Measurements from ENCODE around the gene TPM2. TPM values are rescaled to one million over a fixed set of nuclear protein-coding genes. Genes with fewer than 3 reads are reported as not detected.

The TPM2 gene
- total RNA-seq, 1 donor from 2014 or later: 174 TPM

DNA sequence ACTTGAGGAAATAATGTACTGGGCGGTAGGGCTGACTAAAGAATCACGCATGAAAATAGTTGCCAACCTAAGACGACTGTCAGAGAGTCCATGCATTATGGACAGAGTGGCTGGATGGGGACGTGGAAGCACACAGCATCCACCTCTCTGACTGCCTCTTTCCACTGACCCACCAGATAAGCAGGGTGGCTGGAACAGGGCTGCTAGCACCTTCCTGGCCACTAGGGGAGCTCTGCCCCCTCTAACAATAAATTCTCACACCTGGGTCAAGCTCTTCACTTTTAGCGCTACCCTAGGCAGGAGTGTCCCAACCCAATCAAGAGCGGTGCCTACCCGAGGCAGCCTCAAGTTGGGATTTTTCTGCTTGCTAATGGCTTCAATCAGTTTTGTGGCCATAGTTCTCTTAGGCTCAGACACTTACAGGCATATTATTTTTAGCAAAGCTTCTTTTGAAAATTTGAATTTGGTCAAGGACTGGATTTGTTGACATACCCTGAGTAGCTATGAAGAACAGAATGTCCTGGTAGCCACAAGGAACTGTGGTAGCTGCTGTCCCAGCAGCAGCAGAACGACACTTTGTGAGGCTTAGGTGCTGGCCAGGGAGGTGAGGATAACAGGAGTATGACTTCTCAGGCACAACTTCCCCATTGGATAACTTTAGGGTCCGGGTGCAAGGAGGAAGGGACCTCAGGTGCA is 6.9 kb upstream of the TPM2 start:
- Mint-ChIP-seq H3K36me3 (peaks cover 11% of the 10 kb centered on the region), H3K27ac (no peak overlapping the region), H3K27me3 (ENCODE audit: insufficient read depth, low read depth) (peaks cover 3% of the 10 kb centered on the region), H3K4me1 (peaks cover 4% of the 10 kb centered on the region), H3K9me3 (no peaks in the 10 kb centered on the region), H3K4me3 (no peak overlapping the region)
- H2AFZ ChIP-seq (replicated peaks): no peak overlapping the region
- H3K36me3 ChIP-seq: no peaks in the 10 kb centered on the region
- H3K27ac ChIP-seq: no peak overlapping the region
- H3K9me3 ChIP-seq (ENCODE audit: low read depth): no peaks in the 10 kb centered on the region
- H3K27me3 ChIP-seq: no peaks in the 10 kb centered on the region
- H3K4me2 ChIP-seq: no peak overlapping the region
- H3K9ac ChIP-seq: no peak overlapping the region
- H3K79me2 ChIP-seq (ENCODE audit: low read depth): no peaks in the 10 kb centered on the region
- H3F3A ChIP-seq (ENCODE audit: low read depth): peaks cover 10% of the 10 kb centered on the region
- H4K20me1 ChIP-seq (ENCODE audit: low read depth): peaks cover 4% of the 10 kb centered on the region
- no peaks in the 10 kb centered on the region for H3K4me1 ChIP-seq
- TF ChIP-seq EZH2 (IDR thresholded peaks at IDR 0.05) (no peak), EZH2phosphoT487 (IDR thresholded peaks at IDR 0.05) (no peak)
- TF ChIP-seq, protein P1, sequence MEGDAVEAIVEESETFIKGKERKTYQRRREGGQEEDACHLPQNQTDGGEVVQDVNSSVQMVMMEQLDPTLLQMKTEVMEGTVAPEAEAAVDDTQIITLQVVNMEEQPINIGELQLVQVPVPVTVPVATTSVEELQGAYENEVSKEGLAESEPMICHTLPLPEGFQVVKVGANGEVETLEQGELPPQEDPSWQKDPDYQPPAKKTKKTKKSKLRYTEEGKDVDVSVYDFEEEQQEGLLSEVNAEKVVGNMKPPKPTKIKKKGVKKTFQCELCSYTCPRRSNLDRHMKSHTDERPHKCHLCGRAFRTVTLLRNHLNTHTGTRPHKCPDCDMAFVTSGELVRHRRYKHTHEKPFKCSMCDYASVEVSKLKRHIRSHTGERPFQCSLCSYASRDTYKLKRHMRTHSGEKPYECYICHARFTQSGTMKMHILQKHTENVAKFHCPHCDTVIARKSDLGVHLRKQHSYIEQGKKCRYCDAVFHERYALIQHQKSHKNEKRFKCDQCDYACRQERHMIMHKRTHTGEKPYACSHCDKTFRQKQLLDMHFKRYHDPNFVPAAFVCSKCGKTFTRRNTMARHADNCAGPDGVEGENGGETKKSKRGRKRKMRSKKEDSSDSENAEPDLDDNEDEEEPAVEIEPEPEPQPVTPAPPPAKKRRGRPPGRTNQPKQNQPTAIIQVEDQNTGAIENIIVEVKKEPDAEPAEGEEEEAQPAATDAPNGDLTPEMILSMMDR (IDR thresholded peaks at IDR 0.05): peak; percentile 86
- peak; percentile 70 for DNase-seq (ENCODE audit: low spot score)
- no peak overlapping the region for H3K4me3 ChIP-seq

DNA sequence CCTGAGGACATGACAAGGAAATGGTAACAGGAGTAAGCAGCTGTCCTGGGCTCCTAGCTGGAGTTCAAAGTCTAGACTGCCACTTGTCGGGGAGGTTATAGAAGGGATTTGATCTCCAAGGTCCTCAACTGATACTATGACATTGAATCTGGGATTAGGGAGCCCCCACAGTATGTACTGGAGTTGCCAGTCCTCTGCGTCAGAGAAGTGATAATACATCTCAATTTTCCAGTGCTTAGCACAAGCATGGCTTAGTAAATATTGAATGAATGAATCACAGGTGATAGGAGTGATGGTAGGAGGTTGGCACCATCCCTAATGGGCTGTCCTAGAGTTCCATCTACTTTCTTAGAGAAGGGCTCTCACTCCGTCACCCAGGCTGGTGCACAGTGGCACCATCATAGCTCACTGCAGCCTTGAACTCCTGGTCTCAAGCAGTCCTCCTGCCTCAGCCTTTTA is 6.2 kb upstream of the TPM2 start:
- Histone ChIP-seq H4K20me1 (ENCODE audit: low read depth) (peaks cover 4% of the 10 kb centered on the region), H3K4me3 (no peak overlapping the region), H3K27ac (no peak overlapping the region), H3K4me1 (peaks cover 4% of the 10 kb centered on the region), H3K79me2 (ENCODE audit: low read depth) (no peaks in the 10 kb centered on the region), H3K9me3 (ENCODE audit: low read depth) (no peaks in the 10 kb centered on the region), H3K36me3 (no peaks in the 10 kb centered on the region), H2AFZ (replicated peaks) (no peak overlapping the region), H3K4me2 (no peak overlapping the region), H3F3A (ENCODE audit: low read depth) (peaks cover 16% of the 10 kb centered on the region), H3K27me3 (no peaks in the 10 kb centered on the region), H3K9ac (no peak overlapping the region)
- Mint-ChIP-seq H3K4me3 (no peak overlapping the region), H3K36me3 (peaks cover 11% of the 10 kb centered on the region), H3K27ac (no peak overlapping the region), H3K27me3 (ENCODE audit: insufficient read depth, low read depth) (peaks cover 6% of the 10 kb centered on the region), H3K9me3 (no peaks in the 10 kb centered on the region), H3K4me1 (peaks cover 10% of the 10 kb centered on the region)
- TF ChIP-seq EZH2 (IDR thresholded peaks at IDR 0.05): no peak
- TF ChIP-seq, protein P1 (IDR thresholded peaks at IDR 0.05): no peak
- no peak for TF ChIP-seq EZH2phosphoT487 (IDR thresholded peaks at IDR 0.05)
- no peak for DNase-seq (ENCODE audit: low spot score)

DNA sequence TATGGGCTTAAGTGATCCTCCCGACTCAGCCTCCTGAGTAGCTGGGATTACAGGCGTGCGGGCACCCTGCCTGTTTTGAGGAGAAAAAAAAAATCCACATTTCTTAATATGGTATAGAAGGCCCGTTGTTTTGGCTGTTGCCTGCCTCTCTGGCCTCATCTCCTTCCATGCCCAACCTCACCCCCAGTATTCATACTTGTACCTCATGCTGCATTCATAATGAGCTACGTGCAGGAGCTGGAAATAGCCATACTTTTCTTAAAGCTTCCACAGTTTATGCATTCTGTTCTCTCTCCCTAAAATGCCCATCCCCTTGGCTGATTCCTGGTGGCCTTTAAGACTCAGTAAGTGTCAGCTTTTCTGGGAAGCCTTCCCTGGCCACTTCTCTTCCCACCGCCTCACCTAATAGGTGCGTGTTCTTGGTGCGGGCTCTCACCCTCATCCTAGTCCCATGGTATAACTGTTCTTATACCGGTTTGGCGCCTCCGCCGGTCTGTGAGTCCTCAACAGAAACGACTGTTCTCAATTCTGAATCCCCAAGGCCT is 2.1 kb upstream of the TPM2 start:
- Histone ChIP-seq H3K79me2 (ENCODE audit: low read depth) (peaks cover 19% of the 10 kb centered on the region), H3F3A (ENCODE audit: low read depth) (peaks cover 16% of the 10 kb centered on the region), H2AFZ (replicated peaks) (no peak overlapping the region), H3K4me3 (no peak overlapping the region), H3K9me3 (ENCODE audit: low read depth) (no peaks in the 10 kb centered on the region), H3K27ac (no peak overlapping the region), H3K9ac (no peak overlapping the region), H3K27me3 (no peaks in the 10 kb centered on the region), H3K36me3 (no peaks in the 10 kb centered on the region), H3K4me2 (peak overlapping the region; percentile 89), H4K20me1 (ENCODE audit: low read depth) (peaks cover 4% of the 10 kb centered on the region), H3K4me1 (peaks cover 10% of the 10 kb centered on the region)
- peaks cover 31% of the 10 kb centered on the region for H3K4me1 Mint-ChIP-seq
- TF ChIP-seq EZH2 (IDR thresholded peaks at IDR 0.05): no peak
- TF ChIP-seq, protein P1 (IDR thresholded peaks at IDR 0.05): peak; percentile 8
- DNase-seq (ENCODE audit: low spot score): peak; percentile 34
- peaks cover 4% of the 10 kb centered on the region for H3K36me3 Mint-ChIP-seq
- peaks cover 2% of the 10 kb centered on the region for H3K9me3 Mint-ChIP-seq
- H3K4me3 Mint-ChIP-seq: peak overlapping the region; percentile 89
- peak overlapping the region; percentile 42 for H3K27ac Mint-ChIP-seq
- peaks cover 7% of the 10 kb centered on the region for H3K27me3 Mint-ChIP-seq (ENCODE audit: insufficient read depth, low read depth)

All from neural progenitor cell (in vitro differentiated cells).